Activated T-cell treated with anti-CD3 and anti-CD28 coated beads, Interleukin-2, amount 50 U/mL, for 1 hour (primary cell): ENCODE results near the gene PCGF6.
"Not testable (repeated sequence)": the region's sequence is repeated elsewhere in the genome, so short reads cannot be mapped to it uniquely, and the experiment has no call there.

Experiments
- DNase-seq: peaks from one replicate; pipeline ENCODE4 v3.0.0-alpha.2; 2020

PCGF6 gene, protein sequence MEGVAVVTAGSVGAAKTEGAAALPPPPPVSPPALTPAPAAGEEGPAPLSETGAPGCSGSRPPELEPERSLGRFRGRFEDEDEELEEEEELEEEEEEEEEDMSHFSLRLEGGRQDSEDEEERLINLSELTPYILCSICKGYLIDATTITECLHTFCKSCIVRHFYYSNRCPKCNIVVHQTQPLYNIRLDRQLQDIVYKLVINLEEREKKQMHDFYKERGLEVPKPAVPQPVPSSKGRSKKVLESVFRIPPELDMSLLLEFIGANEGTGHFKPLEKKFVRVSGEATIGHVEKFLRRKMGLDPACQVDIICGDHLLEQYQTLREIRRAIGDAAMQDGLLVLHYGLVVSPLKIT

DNA sequence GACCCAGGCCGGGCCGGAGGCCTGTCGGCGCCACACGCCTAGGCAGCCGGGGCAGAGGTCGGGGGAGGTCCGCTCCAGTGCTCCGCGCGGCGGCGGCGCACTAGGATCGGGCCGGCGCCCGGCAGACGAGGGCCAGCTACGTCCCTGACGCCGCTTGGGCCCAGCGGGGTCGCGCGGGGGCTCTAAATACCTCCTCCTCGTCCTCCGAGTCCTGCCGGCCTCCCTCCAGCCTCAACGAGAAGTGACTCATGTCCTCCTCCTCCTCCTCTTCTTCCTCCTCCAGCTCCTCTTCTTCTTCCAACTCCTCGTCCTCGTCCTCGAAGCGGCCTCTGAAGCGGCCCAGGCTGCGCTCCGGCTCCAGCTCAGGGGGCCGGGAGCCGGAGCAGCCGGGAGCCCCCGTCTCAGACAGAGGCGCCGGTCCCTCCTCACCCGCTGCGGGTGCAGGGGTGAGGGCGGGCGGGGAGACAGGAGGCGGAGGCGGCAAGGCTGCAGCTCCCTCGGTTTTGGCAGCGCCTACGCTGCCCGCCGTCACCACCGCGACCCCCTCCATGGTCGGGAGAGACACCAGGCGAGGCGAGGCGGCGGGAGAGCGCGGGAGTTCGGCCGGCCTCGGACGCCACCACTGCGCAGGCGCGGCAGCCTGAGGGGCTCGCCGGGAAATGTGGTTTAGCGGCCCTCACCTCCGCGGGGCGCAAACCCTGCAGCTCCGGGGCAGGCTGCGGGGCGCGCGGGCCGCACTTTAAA is at the start of gene PCGF6:
Gene PCGF6 (minus strand): TSS at position 624 of the 744 bp plus-strand sequence. CDS start 74 bp downstream, at position 550.
- peak; percentile 77 for DNase-seq

- no peak for DNase-seq
Measured at GRCh38 chr10:103397191-103397825, 46.4 kb upstream of the PCGF6 start.

GRCh38 chr10:103396789-103397087 is 45.8 kb upstream of the PCGF6 start:
- DNase-seq, result no peak

DNA sequence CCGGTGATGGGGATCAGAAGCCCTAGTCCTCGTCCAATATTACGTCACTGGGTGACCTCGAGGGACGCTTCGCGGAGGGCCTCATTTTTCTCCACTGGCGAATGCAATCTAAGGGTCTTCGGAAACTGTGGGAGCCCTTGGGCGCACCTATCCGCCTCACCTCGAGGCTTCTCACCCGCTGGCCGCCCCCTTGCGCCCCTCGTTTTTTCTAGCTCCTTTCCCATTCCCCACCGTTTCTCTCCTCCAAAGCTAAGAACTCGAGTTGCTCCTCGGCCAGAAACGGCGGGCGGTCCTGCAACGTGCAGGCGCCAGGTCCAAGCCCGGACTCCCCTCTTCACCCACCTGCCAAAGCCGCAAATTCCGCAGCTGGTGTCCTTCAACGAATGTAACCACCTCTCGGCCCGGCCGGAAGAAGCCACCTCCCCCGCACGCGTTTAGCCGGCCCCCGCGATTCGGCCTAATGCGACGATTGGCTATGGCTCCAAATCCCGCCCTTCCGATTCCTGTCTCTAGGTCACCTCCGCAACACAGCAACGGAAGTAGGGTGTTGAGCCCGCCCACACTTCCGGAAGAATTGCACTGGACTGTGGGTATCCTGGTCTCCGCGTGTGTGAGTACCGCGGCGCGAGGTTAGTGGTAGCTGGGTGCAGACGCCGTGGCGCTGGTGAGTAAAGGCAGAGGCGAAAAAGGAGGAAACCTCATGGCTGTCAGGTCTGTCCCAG is 45.3 kb upstream of the PCGF6 start, which contains the start of the genes ATP5MK and PDCD11:
Gene ATP5MK (minus strand): TSS at position 409 of the 722 bp plus-strand sequence. CDS start 4,018 bp downstream, outside the sequence.
Gene PDCD11 (plus strand): TSS at position 560 of the 722 bp plus-strand sequence. CDS start 1,801 bp downstream, outside the sequence.
- peak; percentile 90 for DNase-seq

DNA sequence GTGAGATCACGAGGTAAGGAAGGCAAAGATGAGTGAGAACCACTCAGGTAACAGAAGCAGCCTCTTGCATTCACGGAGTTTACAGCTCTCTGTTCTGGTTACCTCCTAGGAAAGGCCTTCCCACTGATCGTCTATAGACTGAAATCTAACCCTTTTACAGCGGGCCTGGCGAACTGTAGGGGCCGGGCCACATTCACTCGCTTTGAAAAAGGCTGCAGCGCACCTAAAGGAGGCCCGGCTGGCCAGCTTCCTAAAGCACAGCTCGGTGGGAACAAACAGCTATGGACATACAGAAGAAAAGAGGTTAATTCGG is 44.8 kb upstream of the PCGF6 start:
- DNase-seq, result no peak

GRCh38 chr10:103394180-103394579 is 43.2 kb upstream of the PCGF6 start:
- no peak for DNase-seq

GRCh38 chr10:103382769-103383168 is 31.8 kb upstream of the PCGF6 start:
- no peak for DNase-seq

DNA sequence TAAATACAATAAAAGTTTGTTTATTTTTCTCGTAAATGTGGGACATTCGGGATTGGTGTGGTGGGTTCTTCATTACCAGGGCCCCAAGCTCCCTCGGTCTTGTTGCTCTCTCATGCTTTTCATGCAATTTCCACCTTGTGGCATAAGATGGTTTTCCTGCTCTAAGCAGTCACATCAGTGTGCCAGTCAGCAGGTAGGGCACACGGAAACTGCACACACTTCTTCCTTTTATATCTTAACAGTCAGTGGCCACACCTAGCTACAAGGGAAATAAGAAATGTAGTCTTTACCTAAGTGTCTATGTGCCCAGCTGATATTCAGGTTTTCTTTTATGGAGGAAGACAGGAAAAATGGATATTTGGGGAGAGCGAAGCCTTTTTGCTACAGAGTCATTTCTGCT is 23.3 kb upstream of the PCGF6 start:
- DNase-seq, result no peak

DNA sequence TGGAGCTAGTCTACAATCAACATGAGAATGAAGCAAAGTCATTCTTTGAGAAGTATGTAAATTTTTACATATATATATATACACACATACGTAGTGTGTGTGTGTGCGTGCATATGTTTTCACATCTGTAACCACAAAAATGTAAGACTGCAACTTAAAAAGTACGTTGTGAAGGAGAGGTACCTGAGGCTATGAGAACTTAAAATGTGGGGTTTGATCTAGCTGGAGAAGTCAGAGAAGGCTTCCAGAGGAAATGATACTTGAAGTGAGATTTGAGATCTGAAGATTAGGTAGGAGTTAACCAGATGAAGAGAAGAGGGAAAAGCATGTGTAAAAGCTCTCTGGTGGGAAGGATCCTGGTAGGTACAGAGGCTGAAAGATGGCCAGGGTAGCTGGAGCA is 22.6 kb upstream of the PCGF6 start:
- no peak for DNase-seq

- DNase-seq, result peak; percentile 85
Measured at GRCh38 chr10:103367782-103368518, 17.0 kb upstream of the PCGF6 start, which contains the start of gene TAF5. Gene TAF5, plus strand, starts transcription at chr10:103367976. Its CDS starts 14 bp downstream, at chr10:103367990.

- no peak for DNase-seq
Measured at GRCh38 chr10:103367379-103367781, 16.4 kb upstream of the PCGF6 start.

DNA sequence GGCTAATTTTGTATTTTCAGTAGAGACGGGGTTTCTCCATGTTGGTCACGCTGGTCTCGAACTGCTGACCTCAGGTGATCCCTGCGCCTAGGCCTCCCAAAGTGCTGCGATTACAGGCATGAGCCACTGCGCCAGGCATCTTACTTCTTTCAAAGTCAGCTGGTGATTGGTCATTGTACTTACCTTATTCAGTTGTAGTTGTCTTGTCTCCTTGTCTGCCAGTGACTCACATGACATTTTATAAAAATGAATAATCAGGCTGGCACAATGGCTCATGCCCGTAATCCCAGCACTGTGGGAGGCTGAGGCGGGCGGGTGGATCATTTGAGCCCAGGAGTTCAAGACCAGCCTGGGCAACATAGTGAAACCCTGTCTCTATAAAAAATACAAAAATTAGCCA is 9.9 kb upstream of the PCGF6 start:
- not testable (repeated sequence) for DNase-seq

DNA sequence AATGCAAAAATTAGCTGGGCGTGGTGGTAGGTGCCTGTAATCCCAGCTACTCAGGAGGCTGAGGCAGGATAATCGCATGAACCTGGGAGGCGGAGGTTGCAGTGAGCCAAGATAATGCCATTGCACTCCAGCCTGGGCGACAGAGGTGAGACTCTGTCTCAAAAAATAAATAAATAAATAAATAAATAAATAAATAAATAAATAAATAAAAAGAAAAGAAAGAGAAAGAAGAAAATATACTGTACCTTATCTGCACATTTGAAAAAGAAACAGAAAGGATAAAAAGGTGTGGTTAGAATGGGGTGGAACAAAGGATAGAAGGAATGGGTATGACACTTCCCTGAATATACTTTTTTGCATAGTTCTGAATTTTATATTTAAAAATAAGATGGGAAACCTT is 8.6 kb upstream of the PCGF6 start:
- not testable (repeated sequence) for DNase-seq

DNA sequence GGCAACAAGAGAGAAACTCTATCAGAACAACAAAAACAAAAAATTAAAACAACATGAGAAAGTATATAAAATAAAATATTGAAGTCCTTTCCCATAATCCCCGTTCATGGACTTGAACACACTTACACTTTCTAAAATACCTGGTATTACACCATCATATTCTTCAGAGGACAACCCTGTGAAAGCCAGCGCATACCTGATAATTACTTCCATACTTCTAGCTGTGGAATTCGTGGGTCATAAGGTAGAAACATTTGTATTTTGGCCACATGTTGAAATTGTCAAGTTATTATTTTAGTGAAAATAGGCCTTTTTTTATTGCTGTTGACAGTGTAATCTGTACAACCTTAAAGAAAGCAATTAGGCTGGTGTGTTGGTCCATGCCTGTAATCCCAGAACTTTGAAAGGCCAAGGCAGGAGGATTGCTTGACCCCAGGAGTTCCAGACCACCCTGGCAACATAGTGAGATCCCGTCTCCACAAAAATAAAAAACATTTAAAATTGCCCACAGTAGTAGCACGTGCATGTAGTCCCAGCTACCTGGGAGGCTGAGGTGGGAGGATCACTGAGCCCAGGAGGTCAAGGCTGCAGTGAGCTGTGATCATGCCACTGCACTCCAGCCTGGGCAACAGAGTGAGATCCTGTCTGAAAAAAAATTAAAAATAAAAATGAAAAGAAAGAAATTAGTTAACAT is 5.1 kb upstream of the PCGF6 start:
- DNase-seq, result no peak

DNA sequence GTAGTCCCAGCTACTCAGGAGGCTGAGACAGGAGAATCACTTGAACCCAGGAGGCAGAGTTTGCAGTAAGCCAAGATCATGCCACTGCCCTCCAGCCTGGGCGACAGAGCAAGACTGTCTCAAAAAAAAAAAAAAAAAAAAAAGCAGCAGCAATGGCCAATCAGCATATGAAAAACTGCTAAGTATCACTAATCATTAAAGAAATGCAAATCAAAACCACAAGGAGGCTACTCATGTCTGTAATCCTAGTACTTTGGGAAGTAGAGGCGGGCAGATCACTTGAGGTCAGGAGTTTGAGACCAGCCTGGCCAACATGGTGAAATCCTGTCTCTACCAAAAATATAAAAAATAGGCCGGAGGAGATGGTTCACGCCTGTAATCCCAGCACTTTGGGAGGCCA is 3.6 kb upstream of the PCGF6 start:
- DNase-seq, result not testable (repeated sequence)

- no peak for DNase-seq
Measured at GRCh38 chr10:103353281-103353680, 2.3 kb upstream of the PCGF6 start.

DNA sequence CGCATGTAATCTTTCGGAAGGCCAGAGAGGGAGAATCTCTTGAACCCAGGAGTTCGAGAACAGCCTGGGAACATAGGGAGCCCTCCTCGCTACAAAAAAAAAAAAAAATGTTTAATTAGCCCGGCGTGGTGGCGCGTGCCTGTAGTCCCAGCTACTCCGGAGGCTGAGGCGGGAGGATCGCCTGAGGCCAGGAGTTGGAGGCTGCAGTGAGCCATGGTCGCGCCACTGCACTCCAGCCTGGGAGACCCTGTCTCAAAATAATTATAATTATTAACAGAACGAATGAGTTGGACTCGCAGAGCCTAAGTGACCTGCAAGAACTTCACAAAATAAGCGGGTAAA is 794 bp downstream of the PCGF6 start:
- no peak for DNase-seq

DNA sequence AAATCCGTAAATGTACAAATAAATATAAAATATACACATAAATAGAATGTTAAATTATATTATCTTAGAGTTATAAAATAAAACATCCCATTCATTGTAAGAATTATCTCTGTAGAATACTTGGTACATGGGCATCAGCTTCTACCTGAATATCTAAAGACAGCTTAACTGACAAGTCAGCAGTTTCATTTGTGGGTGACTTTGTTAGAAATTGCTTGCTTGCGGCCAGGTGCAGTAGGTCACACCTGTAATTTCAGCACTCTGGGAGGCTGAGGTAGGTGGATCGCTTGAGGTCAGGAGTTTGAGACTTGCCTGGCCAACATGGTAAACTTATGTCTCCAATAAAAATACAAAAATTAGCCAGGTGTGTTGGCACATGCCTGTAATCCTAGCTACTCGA is 14.6 kb downstream of the PCGF6 start:
- DNase-seq, result no peak

GRCh38 chr10:103334567-103334966 is 16.4 kb downstream of the PCGF6 start:
- no peak for DNase-seq

DNA sequence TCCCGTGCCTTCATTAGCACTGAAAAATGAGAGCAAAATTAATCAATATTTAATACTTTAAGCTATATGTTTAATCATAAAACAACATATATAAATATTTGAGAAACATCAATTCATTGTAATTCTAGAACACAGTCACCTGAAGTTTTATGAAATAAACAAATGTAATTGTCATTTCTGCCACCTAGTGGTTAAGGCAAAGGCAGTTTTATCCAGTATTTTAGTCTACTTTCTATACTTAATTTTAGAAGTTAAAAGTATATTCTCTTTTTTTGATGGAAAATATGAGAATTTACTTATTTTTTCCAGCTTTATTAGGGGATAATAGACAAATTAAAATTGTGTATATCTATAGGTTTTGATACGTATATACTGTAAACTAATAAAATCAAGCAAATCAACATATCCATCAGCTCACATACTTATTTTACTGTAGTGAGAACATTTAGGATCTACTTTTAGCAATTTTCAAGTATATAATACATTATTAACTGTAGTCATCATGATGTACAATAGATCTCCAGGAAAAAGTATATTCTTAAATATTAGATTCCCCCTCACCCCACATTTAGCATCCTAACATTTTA is 16.9 kb downstream of the PCGF6 start:
- no peak for DNase-seq

DNA sequence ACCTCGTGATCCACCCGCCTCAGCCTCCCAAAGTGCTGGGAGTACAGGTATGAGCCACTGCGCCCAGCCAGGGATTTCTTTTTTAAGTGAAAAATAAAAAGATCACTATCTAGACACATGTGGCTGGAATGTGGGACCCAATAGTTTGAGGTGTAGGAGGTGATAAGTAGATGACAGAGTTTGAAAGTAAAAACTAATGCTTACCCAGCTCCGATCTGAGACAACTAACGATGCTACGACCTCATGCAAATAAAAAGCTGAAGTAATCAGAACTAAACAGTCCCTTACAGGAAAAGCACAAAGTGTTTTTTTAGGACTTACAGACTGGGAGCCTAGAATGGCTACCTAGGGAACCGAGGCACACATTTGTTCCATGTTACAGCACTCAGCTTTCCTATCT is 23.0 kb downstream of the PCGF6 start:
- no peak for DNase-seq
